ENCODE data around the gene RNPC3. TPM values are rescaled to one million over a fixed set of nuclear protein-coding genes. Genes with fewer than 3 reads are reported as not detected.

Gene RNPC3
- total RNA-seq, 1 donor from 2014 or later: 8.8 TPM

GRCh38 chr1:103497404-103497803, 28.1 kb upstream of the RNPC3 start:
- Histone ChIP-seq H3K36me3 (ENCODE audit: control insufficient read depth, insufficient read depth, low read length) (no peaks in the 10 kb centered on the region), H3K4me3 (ENCODE audit: low read depth, low read length) (no peak overlapping the region), H3K27me3 (ENCODE audit: control insufficient read depth, insufficient read depth, low read length) (no peaks in the 10 kb centered on the region)
- no peak for DNase-seq (ENCODE audit: low read depth)
- TF ChIP-seq CTCF (IDR thresholded peaks at IDR 0.05; ENCODE audit: insufficient read depth, low read length, poor library complexity, severe bottlenecking): no peak

- H3K27me3 ChIP-seq (ENCODE audit: control insufficient read depth, insufficient read depth, low read length): no peaks in the 10 kb centered on the region
Observed at GRCh38 chr1:103509250-103509649, 16.2 kb upstream of the RNPC3 start.

GRCh38 chr1:103513711-103514110, 11.8 kb upstream of the RNPC3 start:
- Histone ChIP-seq H3K27me3 (ENCODE audit: control insufficient read depth, insufficient read depth, low read length) (no peaks in the 10 kb centered on the region), H3K36me3 (ENCODE audit: control insufficient read depth, insufficient read depth, low read length) (no peaks in the 10 kb centered on the region), H3K4me3 (ENCODE audit: low read depth, low read length) (no peak overlapping the region)
- no peak for TF ChIP-seq CTCF (IDR thresholded peaks at IDR 0.05; ENCODE audit: insufficient read depth, low read length, poor library complexity, severe bottlenecking)
- no peak for DNase-seq (ENCODE audit: low read depth)

More at GRCh38 chr1:103509250-103509649, 16.2 kb upstream of the RNPC3 start:
- TF ChIP-seq CTCF (IDR thresholded peaks at IDR 0.05; ENCODE audit: insufficient read depth, low read length, poor library complexity, severe bottlenecking): no peak
- no peak for DNase-seq (ENCODE audit: low read depth)
- Histone ChIP-seq H3K4me3 (ENCODE audit: low read depth, low read length) (no peak overlapping the region), H3K36me3 (ENCODE audit: control insufficient read depth, insufficient read depth, low read length) (no peaks in the 10 kb centered on the region)

- H3K27me3 ChIP-seq (ENCODE audit: control insufficient read depth, insufficient read depth, low read length): no peaks in the 10 kb centered on the region
- H3K36me3 ChIP-seq (ENCODE audit: control insufficient read depth, insufficient read depth, low read length): no peaks in the 10 kb centered on the region
- peak; percentile 66 for TF ChIP-seq CTCF (IDR thresholded peaks at IDR 0.05; ENCODE audit: insufficient read depth, low read length, poor library complexity, severe bottlenecking)
- no peak for DNase-seq (ENCODE audit: low read depth)
- H3K4me3 ChIP-seq (ENCODE audit: low read depth, low read length): no peak overlapping the region
Observed at GRCh38 chr1:103514920-103515503, 10.5 kb upstream of the RNPC3 start.

GRCh38 chr1:103516283-103516682, 9.2 kb upstream of the RNPC3 start:
- Histone ChIP-seq H3K36me3 (ENCODE audit: control insufficient read depth, insufficient read depth, low read length) (no peaks in the 10 kb centered on the region), H3K27me3 (ENCODE audit: control insufficient read depth, insufficient read depth, low read length) (no peaks in the 10 kb centered on the region), H3K4me3 (ENCODE audit: low read depth, low read length) (no peak overlapping the region)
- no peak for TF ChIP-seq CTCF (IDR thresholded peaks at IDR 0.05; ENCODE audit: insufficient read depth, low read length, poor library complexity, severe bottlenecking)
- DNase-seq (ENCODE audit: low read depth): no peak

- Histone ChIP-seq H3K36me3 (ENCODE audit: control insufficient read depth, insufficient read depth, low read length) (no peaks in the 10 kb centered on the region), H3K4me3 (ENCODE audit: low read depth, low read length) (no peak overlapping the region), H3K27me3 (ENCODE audit: control insufficient read depth, insufficient read depth, low read length) (no peaks in the 10 kb centered on the region)
- DNase-seq (ENCODE audit: low read depth): no peak
- no peak for TF ChIP-seq CTCF (IDR thresholded peaks at IDR 0.05; ENCODE audit: insufficient read depth, low read length, poor library complexity, severe bottlenecking)
Observed at GRCh38 chr1:103516693-103517092, 8.8 kb upstream of the RNPC3 start.

All from kidney epithelial cell (primary cell).